HG03097 (cell line): ENCODE measurements around the gene PHLDB2.

Source experiments
- ATAC-seq: cut with Tn5 transposase; IDR thresholded peaks from one replicate; pipeline ENCODE4 v1.9.1; 2021; ENCODE audit not compliant: unreplicated experiment, low FRiP score

PHLDB2 gene

DNA sequence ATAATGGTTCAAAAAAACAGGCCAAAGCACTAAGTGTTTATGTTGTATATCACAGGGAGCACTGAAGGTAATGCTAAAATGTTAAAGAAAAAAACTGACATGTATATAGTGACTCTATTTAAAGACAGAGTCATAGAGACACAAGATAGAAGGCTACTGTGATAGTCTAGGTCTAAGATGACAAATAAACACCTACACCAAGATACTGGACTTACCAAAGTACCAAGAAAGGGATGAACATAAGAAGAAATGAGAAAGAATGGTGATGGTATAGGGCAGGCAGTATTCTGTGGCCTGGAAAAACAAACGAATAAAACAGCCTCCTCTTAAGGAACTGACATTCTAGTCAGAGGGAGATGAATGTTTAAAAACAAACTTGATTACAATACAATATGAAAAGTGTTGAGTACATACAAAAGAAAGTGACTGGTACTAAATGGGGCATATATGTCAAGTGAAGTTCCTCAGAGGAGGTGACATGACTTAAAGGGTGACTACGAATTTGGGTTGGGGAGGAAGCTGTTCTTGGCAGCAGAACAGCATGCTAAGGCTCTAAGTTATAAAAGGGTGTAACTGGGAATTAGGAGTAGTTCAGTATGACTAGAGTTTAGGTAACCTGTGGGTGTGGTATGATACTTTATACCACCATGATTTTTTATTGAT lies 125.7 kb downstream of the PHLDB2 start:
- ATAC-seq, result no peak

DNA sequence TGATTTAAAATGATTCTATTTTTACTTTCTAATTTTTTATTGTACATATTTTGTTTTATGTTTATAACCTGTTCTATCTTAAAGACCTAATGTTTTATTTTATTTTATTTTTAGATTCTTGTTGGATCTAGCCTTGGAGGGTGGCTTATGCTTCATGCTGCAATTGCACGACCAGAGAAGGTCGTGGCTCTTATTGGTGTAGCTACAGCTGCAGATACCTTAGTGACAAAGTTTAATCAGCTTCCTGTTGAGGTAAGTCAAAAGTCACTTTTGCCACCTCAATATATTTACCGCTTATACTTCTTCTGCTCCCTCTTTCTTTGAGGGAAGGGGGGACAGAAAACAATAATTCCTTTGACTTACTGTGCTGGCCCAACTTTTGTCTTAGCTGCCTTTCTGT lies 127.7 kb downstream of the PHLDB2 start:
- no peak for ATAC-seq

DNA sequence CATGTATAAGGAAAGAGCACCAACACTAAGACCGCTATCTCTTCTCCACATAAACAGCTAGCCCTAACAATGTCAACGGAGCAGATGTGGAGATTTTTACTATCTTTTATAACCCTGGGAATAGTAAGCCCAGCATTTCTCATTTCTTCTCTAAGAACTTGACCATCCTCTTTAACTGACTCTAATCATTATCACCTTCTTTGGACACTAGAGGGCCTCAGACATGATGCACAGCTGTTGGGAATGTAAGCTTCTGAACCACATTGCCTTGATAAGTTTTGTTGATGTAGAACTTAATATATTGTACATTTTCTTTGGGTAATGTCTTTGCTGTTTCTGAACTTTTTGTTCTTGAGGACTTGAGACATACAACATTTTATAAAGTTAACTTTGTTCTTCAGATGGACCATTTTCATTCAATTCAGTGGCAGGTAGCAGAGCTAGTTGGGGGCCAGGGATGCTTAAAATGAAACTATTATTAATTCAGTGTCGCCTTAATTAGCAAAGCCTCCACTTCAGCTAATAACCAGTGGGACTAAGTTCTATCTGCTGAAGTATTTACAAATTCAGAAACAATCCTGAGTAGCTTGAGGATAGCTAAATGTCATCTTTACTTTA lies 130.1 kb downstream of the PHLDB2 start:
- no peak for ATAC-seq

DNA sequence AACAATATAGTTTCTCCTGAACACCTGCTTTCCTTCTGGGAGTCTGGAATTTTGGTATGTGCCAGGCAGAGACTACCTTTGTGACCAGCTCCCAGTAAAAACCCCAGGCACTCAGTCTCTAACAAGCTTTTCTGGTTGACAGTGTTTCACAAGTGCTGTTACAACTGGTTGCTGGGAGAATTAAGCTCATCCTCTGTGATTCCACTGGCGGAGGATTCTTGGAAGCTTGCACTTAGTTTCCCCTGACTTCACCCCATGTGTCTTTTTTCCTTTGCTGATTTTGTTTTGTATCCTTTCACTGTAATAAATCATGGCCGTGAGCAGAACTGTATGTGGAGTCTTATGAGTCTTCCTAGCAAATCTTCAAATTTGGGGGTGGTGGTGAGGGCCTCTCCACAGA lies 134.0 kb downstream of the PHLDB2 start:
- ATAC-seq, result no peak

DNA sequence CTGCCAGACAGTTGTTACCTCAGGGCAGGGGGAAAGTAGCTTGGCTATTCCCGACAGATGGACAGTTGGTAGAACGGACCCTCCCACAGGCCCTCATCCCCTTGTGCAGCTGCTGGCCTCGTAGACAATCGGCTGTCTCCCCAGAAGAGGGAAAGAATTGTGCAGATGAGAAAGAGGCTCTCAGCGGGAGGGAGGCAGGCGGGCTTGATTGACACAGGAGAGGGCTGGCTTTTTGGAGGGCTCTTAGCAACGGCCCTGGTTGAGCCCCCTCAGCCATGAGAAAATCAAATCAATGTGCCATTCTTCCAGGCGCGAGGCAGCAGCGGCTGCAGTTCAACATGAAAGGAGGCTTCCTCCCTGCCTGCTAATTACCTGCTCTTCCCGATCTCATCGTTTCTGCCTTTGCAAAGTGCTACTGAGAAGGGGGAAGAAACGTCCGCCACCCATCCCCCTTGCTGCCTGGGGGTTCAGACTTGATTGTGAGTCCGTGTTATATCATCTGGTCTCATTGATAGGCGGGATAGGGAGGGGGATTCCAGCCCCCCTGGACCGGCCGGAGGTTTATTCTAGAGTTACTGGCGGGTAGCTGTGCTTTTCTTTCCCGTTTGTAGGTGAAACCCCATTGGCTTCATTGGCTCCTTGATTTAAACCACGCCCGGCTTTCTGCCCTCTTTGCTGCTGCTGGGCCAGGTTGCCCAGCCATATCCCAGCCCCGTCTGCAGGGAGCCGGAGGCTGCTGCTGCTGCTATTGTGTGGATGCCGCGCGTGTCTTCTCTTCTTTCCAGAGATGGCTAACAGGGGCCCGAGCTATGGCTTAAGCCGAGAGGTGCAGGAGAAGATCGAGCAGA lies 139.8 kb downstream of the PHLDB2 start, which contains the start of gene TAGLN3:
TSS of gene TAGLN3 (plus strand) at position 287 of the 848 bp plus-strand sequence. CDS start at position 788, 501 bp downstream.
- no peak for ATAC-seq

DNA sequence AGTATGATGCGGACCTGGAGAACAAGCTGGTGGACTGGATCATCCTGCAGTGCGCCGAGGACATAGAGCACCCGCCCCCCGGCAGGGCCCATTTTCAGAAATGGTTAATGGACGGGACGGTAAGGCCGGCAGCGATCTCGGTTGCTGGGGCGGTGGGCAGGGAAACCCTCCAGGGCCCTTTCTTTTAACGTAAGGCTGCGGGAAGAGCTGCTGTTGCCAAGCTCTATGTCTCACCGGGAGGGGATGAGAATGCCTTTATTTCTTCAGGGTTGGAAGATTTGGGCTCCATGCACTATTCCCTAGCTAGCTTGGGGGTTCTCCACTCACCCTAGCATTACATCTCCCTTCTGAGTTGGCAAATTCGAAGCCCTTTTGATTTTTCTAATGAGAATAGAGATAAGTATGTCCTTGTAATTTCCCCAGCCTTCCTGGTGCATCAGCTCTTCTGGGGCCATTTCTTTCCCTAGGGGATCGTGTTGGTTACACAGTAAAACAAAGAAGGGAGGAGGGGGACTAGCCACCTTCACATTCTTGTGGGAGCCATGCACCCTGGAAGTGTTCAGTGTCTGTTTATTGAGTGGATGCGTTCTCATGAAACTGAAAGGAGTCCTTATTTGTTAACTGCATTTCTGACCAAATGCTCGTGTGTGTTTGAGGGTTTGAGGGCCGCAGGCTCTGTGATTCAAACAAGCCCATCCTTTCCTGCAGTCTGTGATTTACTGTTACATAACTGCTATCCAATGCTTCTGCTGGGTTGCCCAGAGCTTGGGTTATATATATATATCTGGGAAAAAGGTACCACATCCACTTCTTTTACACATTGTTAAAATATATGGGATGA lies 140.6 kb downstream of the PHLDB2 start:
- ATAC-seq, result no peak

DNA sequence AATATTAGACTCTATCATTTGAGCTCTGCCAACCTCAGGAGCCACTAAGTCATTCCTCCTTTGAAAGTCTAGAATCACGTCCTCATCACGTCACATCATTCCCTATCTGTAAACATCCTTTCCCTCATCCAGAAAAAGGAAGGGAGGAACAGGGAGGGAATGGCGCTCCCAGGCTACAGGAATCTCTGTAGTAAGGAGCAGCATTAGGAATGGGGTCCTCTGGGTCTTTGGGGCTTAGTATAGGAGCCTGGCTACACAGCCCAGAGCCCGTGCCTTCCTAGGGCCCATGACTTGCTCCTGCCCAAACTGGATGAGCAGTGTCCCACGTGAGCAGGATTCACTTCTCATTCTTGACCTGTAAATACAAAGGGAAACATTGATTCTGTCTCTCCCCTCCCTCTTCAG lies 141.3 kb downstream of the PHLDB2 start:
- ATAC-seq, result no peak

DNA sequence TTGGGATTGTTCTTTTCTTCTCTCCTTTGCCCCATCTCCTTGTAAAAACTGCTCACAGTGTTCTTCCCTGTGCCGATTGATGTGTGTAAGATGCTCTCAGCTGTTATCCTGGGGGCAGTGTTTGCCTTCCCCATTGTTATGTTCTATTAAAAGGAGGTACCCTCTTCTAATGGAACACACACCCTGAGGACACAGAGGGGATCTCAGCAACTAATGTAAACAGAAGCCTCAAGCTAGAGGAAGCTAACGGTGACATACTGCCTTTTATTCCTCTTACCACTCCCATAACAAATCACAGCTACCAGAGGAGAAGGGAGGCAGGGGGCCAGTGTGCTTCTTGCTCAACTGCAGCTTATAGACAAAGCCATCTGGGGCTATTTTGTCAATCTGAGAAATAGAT lies 141.9 kb downstream of the PHLDB2 start:
- no peak for ATAC-seq

DNA sequence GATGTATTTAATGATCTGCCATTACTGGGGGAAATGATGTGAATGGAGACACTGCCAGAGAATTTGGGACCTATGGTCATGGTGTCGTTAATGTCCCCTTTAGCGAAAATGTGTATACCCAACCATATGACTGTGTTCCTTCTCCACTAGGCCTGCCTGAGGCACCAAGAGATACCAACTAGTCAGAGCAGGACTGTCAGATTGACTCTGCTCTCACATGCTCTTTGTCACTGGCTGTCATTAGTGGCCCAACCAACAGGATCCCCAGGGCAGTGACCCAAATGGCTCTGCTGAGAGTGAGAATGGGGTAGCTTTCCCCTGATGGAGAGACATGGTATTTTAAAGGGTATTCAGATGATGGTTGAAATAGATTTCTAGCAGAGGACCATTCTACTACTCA lies 142.5 kb downstream of the PHLDB2 start:
- ATAC-seq, result no peak

DNA sequence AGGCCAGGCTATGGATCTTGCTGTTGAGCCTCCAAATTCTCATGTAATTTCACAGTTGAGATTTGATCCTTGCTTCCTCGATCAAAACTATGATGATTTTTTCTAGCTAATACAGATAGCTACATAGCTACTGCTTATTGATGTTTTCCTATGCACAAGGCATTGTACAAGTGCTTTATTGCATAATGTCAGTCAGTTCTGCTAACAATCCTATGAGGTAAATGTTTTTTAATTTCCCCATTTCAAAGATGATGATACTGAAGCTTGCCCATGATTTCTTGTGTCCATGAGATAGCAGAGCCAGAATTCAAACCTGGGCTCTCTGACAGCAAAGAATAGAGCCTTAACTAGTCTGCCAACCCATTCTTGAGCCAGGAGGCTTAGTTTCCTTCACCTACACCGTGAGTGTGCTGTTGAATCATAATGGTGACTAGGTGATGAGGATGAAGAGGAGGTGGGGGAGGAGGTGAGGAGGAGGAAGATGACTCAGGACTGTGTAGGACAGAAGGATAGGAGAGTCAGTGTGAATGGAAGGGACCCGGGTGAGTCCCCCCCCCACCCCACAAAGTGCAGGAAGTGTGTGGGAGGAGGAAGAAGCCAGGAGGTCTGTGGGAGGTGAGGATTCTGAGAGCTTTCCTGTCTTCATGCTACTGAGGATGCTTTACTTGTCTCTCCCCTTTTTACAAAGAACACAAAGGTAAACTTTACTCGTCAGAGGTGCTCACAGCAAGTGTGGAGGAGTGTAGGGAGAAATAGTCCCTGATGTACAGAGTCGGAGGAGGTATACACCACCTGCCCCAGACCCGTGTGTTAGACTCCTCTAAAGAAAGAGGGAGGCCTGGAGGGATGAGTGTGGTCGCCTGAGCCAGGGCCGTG lies 143.3 kb downstream of the PHLDB2 start:
- no peak for ATAC-seq

DNA sequence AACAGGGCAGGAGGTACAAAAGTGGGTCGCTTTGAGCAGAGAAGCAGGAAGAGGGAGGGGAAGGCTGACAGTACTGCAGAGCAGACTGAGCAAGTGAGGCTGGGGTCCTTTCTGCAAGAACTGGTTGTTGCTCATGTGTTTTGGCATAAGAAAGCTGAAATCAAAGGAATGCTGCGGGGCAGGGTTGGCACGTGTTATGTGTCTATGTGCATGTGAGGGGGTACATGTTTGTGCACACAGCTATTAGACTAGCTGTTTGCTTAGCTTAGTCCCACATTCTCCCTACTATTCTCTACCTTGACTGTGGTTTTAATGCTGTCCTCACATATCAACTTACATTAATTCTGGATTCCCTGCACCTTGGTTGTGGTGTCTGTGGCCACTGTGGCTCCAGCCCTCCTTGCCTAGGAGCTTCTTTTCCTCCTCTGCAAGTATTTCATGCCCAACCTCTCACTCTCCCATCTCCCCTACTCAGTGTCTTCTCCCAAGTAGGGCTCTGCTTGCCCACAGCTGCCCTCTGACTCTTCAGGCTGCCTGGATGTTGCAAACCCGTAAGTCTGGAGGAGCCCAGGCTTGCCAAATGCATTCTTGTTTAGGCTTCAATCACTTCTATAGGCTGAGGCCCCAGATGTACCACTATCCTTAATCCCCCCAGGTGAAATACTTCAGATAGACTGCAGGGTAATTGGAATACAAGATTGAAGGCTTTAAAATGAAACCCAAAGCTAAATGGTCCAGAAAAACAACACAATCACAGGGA lies 144.4 kb downstream of the PHLDB2 start:
- ATAC-seq, result no peak

DNA sequence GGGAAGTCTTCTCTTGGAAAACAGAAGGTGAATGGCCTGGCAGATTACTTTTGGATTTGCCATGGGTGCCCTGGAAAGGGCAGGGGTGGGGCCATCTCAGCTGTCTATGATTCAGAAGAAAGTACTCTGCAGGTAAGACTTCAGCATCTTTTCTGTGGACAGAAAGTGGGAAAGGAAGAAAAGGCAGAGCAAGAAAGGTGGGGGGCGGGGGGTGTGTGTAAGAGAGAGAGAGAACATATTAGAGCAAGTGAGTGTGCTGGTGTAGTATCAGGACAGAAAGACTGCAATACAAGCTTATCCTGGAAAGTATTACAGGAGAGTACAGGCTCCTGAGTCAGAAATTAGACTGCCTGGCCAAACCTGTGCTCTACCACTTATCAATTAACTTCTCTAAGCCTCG lies 145.1 kb downstream of the PHLDB2 start:
- no peak for ATAC-seq

DNA sequence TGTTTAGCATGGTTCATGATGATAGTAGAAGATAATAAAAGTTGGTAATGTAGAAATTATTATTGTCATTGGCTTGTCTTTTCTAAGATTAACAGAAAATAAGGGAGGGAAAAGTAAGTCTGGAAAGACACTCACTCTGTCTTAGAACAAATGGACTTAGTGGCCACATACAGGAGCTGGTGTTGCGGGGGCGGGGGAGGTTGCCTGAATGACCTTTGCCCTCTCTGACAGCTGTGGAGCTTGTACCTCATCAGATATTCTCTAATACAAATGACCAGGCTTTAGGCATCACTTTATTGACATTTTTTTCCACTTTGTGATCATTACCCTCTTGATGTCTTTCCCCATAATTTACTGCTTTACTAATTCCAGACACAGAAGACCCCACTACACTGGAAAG lies 145.6 kb downstream of the PHLDB2 start:
- no peak for ATAC-seq

DNA sequence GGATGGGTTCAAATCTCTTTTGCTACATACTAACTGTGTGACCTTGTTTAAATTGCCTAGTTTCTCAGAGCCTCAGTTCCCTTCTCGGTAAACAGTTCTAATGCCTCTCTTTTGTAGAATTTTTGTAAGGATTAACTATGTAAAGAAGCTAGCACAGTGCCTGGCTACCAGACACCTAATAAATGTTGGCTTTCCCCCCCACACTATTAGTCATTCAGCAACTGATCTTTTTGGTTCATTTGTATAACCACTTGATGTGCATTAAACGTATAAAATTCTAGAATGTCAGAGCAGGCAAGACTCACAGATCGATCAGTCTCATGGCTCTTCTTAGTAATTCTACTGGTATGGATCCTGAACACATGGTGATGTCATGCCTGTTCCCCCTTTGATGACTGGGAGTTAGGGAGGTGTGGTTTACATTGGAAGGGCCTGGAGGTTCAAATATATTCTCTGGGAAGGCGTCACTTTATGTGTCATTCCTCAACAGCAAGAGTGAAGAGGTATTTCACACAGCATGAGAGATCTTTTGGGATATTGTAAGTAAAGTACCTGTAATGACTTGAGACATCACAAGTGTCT lies 146.1 kb downstream of the PHLDB2 start:
- no peak for ATAC-seq

DNA sequence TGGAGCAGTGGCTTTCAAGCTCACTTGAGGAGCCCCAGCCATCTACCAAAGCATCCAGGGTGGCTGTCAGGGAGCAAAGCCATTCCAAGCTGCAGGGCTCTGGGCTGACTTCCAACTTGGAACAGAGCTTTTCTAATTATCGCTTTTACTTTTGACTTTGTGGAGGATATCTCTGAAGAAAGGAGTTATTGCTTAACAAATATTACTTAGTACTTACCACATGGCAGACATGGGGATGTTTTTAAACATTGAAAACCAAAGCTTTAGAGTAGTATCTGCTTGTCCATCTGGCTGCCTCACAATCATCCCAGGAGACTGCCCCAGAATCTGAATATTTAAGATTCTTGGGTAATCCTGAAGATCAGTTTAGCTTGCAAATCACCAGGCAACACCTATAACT lies 148.6 kb downstream of the PHLDB2 start:
- no peak for ATAC-seq

DNA sequence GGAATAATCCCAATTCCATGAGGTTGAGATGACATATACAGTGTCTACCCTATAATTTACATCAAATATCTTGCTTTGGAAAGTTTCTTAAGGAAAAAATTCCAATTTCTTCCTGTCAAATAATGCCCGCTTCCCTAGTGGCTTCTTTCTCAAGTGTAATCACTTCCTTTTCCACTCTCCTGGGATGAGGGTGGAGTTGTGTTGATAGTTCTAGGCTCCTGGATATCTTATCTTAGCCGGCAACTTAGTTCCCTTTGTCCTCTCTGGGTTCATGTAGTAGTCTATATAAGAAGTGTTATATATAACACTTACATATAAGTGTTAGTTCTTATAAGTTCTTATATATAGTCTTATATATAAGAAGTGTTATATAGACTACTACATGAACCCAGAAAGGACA lies 150.6 kb downstream of the PHLDB2 start:
- no peak for ATAC-seq

DNA sequence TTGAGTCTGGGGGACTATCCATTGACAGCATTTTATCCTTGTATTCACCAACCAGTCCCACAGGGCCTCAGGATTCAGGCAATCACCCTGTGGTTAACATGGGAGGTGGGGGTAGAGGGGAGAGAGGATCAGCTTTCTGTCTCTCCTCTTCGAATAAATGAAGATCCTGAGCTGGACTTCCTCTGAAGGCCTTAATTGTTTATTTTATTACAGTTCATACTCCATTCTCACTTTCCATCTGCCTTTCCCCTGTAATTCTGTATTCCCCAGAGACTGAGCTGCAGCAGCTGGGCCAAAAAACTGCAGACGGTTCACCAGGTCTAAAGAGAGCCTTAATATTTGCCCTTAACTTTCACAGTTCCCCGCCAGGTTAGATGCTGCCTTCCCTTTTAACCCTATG lies 151.6 kb downstream of the PHLDB2 start:
- ATAC-seq, result no peak

DNA sequence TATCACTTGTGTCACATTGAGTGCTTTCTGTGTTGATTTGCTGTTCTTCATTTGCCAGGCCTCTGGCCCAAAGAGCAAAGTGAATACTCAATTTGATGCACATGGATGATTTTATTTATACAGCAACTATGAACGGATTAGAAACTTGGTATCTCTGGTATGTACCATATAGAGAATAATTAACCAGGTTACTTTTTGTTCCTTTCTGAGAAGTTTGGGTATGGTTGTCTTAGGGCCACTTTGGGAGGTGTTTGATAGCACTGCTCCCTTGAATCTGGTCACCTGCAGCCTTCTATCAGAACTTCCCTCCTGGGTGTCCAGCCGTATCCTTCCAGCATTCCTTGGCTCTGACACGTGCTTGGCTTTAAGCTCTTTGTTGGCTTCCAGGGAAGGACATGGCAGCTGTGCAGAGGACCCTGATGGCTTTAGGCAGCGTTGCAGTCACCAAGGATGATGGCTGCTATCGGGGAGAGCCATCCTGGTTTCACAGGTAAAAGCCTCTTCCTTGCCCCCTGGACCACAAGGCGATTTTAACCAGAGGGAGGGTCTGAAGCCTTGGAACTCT lies 152.4 kb downstream of the PHLDB2 start:
- no peak for ATAC-seq
